Measurements from ENCODE around the gene SLC25A22.

The SLC25A22 gene

GRCh38 chr11:809287-810039 lies 11.4 kb upstream of the SLC25A22 start, which contains the start of gene RPLP2:
Gene RPLP2 (plus strand): TSS chr11:809967. CDS start chr11:810235, 268 bp downstream.
- peak; percentile 97 for DNase-seq
- in situ Hi-C loops (cut with MboI; ENCODE audit: low pct_unique_long_range_greater_than_20kb, low sequenced_read_pairs) = no loop called here

GRCh38 chr11:808427-809286 lies 10.6 kb upstream of the SLC25A22 start:
- in situ Hi-C loops (cut with MboI; ENCODE audit: low pct_unique_long_range_greater_than_20kb, low sequenced_read_pairs) = no loop called here
- no peak for DNase-seq

GRCh38 chr11:804599-804964 lies 6.5 kb upstream of the SLC25A22 start:
- DNase-seq = no peak
- in situ Hi-C loops (cut with MboI; ENCODE audit: low pct_unique_long_range_greater_than_20kb, low sequenced_read_pairs) = no loop called here

- in situ Hi-C loops (cut with MboI; ENCODE audit: low pct_unique_long_range_greater_than_20kb, low sequenced_read_pairs) = no loop called here
- peak; percentile 47 for DNase-seq
Measured at GRCh38 chr11:803770-804598, 5.9 kb upstream of the SLC25A22 start.

GRCh38 chr11:803467-803742 lies 5.3 kb upstream of the SLC25A22 start:
- DNase-seq = no peak
- in situ Hi-C loops (cut with MboI; ENCODE audit: low pct_unique_long_range_greater_than_20kb, low sequenced_read_pairs) = no loop called here

- in situ Hi-C loops (cut with MboI; ENCODE audit: low pct_unique_long_range_greater_than_20kb, low sequenced_read_pairs) = no loop called here
- no peak for DNase-seq
Measured at GRCh38 chr11:802693-803466, 4.8 kb upstream of the SLC25A22 start.

GRCh38 chr11:802018-802617 lies 4.0 kb upstream of the SLC25A22 start:
- DNase-seq = no peak
- in situ Hi-C loops (cut with MboI; ENCODE audit: low pct_unique_long_range_greater_than_20kb, low sequenced_read_pairs) = no loop called here

GRCh38 chr11:801097-801780 lies 3.2 kb upstream of the SLC25A22 start:
- in situ Hi-C loops (cut with MboI; ENCODE audit: low pct_unique_long_range_greater_than_20kb, low sequenced_read_pairs) = no loop called here
- DNase-seq = no peak

GRCh38 chr11:800473-800872 lies 2.4 kb upstream of the SLC25A22 start:
- no peak for DNase-seq
- in situ Hi-C loops (cut with MboI; ENCODE audit: low pct_unique_long_range_greater_than_20kb, low sequenced_read_pairs) = no loop called here

GRCh38 chr11:799641-800316 lies 1.7 kb upstream of the SLC25A22 start:
- in situ Hi-C loops (cut with MboI; ENCODE audit: low pct_unique_long_range_greater_than_20kb, low sequenced_read_pairs) = no loop called here
- DNase-seq = no peak

GRCh38 chr11:797296-798092 lies 587 bp downstream of the SLC25A22 start:
- in situ Hi-C loops (cut with MboI; ENCODE audit: low pct_unique_long_range_greater_than_20kb, low sequenced_read_pairs) = no loop called here
- DNase-seq = peak; percentile 82

- no peak for DNase-seq
- in situ Hi-C loops (cut with MboI; ENCODE audit: low pct_unique_long_range_greater_than_20kb, low sequenced_read_pairs) = no loop called here
Measured at GRCh38 chr11:796565-797295, 1.4 kb downstream of the SLC25A22 start.

- DNase-seq = peak; percentile 65
- in situ Hi-C loops (cut with MboI; ENCODE audit: low pct_unique_long_range_greater_than_20kb, low sequenced_read_pairs) = no loop called here
Measured at GRCh38 chr11:795634-796564, 2.2 kb downstream of the SLC25A22 start.

- no peak for DNase-seq
- in situ Hi-C loops (cut with MboI; ENCODE audit: low pct_unique_long_range_greater_than_20kb, low sequenced_read_pairs) = no loop called here
Measured at GRCh38 chr11:794766-795633, 3.1 kb downstream of the SLC25A22 start.

Data from KBM-7 (cell line).